Mammary epithelial cell (primary cell): ENCODE measurements around the gene BAX.

Experiments used
- EZH2 ChIP-seq: IDR thresholded peaks from 2 replicates; pipeline ENCODE4 v1.6.1; 2012; ENCODE audit warnings: low read length, inconsistent platforms, borderline replicate concordance
- TF ChIP-seq, protein P1 (sequence below), 2 donors: IDR thresholded peaks in 1 of 2; conservative IDR thresholded peaks in 1 of 2; 2 replicates each; pipeline ENCODE4 v1.5.1; 2011 to 2012; ENCODE audit warnings: inconsistent platforms in 2 of 2, low read length in 2 of 2, mild to moderate bottlenecking in 2 of 2, control low read depth in 1 of 2, low read depth in 1 of 2; ENCODE audit not compliant: insufficient read depth in 1 of 2; ENCODE audit errors: extremely low read depth in 1 of 2

DNA sequence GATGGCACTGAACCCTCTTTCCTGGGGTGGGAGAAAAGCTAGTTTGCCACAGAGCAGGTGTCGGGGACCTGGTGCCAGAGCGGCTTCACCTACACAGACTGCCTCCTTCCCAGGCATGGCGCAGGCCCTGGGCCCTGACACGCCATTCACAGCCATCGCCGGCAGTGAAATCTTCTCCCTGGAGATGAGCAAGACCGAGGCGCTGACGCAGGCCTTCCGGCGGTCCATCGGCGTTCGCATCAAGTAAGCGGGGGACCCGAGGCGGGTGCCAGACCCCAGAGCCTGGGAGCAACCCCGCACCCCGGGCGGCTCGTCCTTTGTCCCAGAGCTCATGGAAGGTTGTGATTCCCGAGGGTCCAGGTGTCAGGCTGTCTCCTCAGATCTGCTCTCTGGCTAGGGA lies 52.2 kb downstream of the BAX start:
- TF ChIP-seq, protein P1, sequence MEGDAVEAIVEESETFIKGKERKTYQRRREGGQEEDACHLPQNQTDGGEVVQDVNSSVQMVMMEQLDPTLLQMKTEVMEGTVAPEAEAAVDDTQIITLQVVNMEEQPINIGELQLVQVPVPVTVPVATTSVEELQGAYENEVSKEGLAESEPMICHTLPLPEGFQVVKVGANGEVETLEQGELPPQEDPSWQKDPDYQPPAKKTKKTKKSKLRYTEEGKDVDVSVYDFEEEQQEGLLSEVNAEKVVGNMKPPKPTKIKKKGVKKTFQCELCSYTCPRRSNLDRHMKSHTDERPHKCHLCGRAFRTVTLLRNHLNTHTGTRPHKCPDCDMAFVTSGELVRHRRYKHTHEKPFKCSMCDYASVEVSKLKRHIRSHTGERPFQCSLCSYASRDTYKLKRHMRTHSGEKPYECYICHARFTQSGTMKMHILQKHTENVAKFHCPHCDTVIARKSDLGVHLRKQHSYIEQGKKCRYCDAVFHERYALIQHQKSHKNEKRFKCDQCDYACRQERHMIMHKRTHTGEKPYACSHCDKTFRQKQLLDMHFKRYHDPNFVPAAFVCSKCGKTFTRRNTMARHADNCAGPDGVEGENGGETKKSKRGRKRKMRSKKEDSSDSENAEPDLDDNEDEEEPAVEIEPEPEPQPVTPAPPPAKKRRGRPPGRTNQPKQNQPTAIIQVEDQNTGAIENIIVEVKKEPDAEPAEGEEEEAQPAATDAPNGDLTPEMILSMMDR (conservative IDR thresholded peaks at IDR 0.05 in 1 of 2, IDR thresholded peaks at IDR 0.05 in 1 of 2; ENCODE audit: extremely low read depth in 1 of 2, insufficient read depth in 1 of 2, low read depth in 1 of 2, low read length in 2 of 2), result no peak
- no peak for TF ChIP-seq EZH2
